ENCODE measurements around the gene ACRBP.

The ACRBP gene

DNA sequence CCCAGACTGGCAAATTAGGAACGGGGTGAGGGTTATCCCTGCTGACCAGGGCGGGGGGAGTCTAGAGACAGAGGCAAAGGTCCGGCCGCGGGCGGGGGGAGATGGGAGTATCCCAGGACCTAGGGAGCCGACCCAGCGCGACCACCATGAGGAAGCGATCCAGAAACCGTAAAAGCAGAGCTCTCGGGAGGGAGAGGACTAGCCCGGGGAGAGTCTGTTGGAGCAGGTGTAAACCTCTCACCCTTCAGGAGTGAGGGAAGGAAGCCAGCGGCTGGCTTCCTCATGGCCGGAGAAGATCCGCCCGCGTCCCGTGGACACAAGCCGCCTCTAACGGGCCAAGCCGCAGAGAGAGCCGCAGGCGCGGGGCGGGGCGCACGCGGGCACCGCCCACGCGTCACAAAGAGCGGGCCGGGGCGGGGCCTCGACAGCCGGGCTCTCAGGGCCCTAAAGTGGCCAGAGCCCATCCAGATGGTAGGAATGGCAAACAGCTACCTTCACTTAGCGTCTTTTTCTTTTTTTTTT is at the start of gene ACRBP:
Gene ACRBP, minus strand, starts transcription at position 350 of the 522 bp plus-strand sequence. Its CDS starts 66 bp downstream, at position 284.
- peak; percentile 60 for DNase-seq (ENCODE audit: low read depth)
- TF ChIP-seq, protein P1, sequence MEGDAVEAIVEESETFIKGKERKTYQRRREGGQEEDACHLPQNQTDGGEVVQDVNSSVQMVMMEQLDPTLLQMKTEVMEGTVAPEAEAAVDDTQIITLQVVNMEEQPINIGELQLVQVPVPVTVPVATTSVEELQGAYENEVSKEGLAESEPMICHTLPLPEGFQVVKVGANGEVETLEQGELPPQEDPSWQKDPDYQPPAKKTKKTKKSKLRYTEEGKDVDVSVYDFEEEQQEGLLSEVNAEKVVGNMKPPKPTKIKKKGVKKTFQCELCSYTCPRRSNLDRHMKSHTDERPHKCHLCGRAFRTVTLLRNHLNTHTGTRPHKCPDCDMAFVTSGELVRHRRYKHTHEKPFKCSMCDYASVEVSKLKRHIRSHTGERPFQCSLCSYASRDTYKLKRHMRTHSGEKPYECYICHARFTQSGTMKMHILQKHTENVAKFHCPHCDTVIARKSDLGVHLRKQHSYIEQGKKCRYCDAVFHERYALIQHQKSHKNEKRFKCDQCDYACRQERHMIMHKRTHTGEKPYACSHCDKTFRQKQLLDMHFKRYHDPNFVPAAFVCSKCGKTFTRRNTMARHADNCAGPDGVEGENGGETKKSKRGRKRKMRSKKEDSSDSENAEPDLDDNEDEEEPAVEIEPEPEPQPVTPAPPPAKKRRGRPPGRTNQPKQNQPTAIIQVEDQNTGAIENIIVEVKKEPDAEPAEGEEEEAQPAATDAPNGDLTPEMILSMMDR (conservative IDR thresholded peaks at IDR 0.05; ENCODE audit: control insufficient read depth, insufficient read depth, low read depth, low read length): no peak
- peak within 1 kb of the TSS; percentile 48 for H3K4me3 ChIP-seq (ENCODE audit: control insufficient read depth, low read depth, low read length)

DNA sequence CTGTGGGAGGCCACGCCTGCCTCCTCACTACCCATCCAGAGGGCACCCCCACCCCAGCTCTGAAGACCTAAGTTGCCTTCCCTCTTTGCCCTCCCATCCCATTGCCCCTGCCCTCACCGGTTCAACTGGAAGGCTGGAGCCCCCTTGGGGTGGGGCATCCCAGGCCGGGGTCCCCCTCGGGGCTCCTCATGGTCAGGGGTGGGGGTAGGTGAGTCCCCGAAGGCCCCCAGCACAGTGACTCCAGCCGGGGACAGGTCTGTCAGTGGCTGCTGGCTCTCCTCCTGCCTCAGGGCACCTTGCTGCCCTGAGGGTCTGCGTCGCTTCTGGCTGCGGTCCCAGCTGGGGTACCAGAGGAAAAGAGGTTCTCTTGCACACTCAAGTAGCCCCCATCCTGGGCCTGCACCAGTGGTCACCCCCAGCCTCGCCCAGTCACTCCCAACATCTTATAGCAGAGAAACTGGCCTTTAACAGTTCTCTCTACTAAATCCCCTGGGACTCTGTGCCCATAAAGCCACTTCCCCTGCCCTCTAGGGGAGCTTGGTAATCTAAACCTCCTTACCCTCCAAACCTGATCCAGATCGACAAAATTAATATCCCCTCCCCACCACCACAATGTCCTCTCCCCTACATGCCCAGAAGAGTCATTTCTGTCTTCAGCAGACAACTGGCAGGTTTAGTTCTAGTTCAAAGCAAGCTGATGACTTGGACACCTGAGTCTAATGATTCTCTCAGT is 48.2 kb upstream of the ACRBP start:
- H3K4me3 ChIP-seq (ENCODE audit: control insufficient read depth, low read depth, low read length): no peak overlapping the region
- TF ChIP-seq, protein P1 (conservative IDR thresholded peaks at IDR 0.05; ENCODE audit: control insufficient read depth, insufficient read depth, low read depth, low read length): no peak
- no peak for DNase-seq (ENCODE audit: low read depth)

DNA sequence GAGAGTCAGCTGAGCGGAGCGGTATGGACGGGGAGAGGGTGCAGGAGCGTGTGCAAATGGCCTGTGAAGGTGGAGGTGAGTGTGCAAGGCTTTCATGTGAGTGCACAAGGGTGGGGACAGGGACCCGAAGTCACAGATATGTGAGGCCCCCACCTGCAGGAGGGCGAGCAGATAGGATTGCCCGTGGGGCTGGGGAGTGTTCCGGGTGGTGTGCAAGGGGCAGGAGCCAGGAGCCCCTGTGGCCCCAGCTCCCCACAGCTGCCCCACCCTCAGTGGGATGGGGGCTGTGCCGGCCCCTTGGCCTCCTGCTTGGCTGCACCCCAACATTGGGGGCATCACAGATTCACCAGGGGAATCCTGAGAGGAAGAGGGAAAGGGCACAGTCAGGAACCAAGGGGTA is 47.5 kb upstream of the ACRBP start:
- no peak for DNase-seq (ENCODE audit: low read depth)
- H3K4me3 ChIP-seq (ENCODE audit: control insufficient read depth, low read depth, low read length): no peak overlapping the region
- TF ChIP-seq, protein P1 (conservative IDR thresholded peaks at IDR 0.05; ENCODE audit: control insufficient read depth, insufficient read depth, low read depth, low read length): no peak

DNA sequence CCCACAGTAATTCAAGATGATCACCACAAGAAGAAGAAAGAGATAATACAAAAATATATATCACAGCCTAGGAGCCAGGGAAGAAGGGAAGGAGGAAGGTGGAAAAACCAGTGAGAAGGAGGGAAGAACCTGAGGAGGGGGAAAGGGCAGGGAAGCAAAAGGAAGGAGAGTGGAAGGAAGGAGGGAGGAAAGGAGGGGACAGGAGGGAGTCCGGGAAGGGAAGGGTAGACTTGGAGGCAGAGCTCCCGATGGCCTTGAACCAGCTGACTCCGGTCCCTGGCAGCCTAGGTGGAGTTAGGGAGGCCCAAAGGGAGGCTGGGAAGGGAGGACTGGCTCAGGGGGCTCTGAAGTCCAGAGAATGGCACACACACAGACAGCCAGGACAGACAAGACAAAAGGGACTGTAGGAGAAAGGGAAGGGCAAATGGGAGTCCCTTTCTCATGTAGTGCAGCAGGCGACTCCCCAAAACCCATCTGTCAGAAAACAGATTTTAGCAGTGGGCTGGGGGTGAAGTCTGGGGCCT is 46.7 kb upstream of the ACRBP start:
- DNase-seq (ENCODE audit: low read depth): no peak
- TF ChIP-seq, protein P1 (conservative IDR thresholded peaks at IDR 0.05; ENCODE audit: control insufficient read depth, insufficient read depth, low read depth, low read length): no peak
- H3K4me3 ChIP-seq (ENCODE audit: control insufficient read depth, low read depth, low read length): no peak overlapping the region

DNA sequence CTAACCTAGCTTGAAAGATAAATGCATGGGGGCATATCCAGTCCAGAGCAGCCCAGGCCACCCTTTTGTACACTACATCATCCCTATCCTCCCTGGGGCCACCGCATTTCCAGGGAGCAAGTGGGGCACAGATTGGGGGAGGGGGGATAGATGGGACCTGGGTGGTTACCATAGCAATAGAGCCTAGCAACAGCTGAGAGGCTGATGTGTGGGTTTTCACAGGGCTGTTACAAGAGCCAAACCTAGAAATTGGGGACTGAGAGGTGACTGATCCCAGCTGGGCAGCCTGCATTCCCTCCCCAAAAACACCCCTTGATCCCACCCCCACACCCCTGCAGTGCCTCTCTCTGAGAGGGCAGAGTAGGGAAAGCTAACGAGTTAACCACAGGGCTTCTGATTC is 45.7 kb upstream of the ACRBP start:
- TF ChIP-seq, protein P1 (conservative IDR thresholded peaks at IDR 0.05; ENCODE audit: control insufficient read depth, insufficient read depth, low read depth, low read length): no peak

DNA sequence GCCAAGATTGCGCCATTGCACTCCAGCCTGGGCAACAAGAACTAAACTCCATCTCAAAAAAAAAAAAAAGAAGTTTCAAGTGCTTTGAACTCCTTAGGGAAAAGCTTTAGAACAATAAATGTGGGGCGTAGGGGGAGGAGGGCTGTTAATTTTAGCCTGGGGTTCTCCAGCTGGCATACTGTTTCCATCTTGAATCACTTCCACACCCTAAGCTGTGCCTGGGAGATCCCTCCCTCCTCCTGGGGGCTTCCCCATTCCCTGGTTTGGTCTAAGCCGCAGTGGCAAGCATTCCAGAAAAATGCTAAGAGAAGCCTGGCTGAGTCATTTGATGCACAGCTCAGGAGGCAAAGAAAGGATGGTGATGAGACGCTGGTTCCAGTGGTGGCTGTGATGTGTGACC is 44.2 kb upstream of the ACRBP start:
- no peak overlapping the region for H3K4me3 ChIP-seq (ENCODE audit: control insufficient read depth, low read depth, low read length)
- TF ChIP-seq, protein P1 (conservative IDR thresholded peaks at IDR 0.05; ENCODE audit: control insufficient read depth, insufficient read depth, low read depth, low read length): no peak
- peak; percentile 40 for DNase-seq (ENCODE audit: low read depth)

More for the DNA sequence above, 45.7 kb upstream of the ACRBP start:
- DNase-seq (ENCODE audit: low read depth): no peak
- H3K4me3 ChIP-seq (ENCODE audit: control insufficient read depth, low read depth, low read length): no peak overlapping the region

All from fibroblast of mammary gland (primary cell).